HUDEP-2 (cell line): ENCODE data around the gene HHATL.
A peak's percentile ranks its signal among the peaks of the same experiment; 100 is the strongest.

Experiments used
- DNase-seq, 76 experiments: peaks; one replicate each; lab custom pipeline; 2025; ENCODE audit not compliant: unreplicated experiment in 76 of 76; lab: John Stamatoyannopoulos, UW

The HHATL gene

GRCh38 chr3:42656680-42657610 is 45.7 kb downstream of the HHATL start:
- DNase-seq: no peak

- DNase-seq: no peak
Observed at GRCh38 chr3:42655980-42656679, 46.5 kb downstream of the HHATL start.

- DNase-seq: no peak
Observed at GRCh38 chr3:42655331-42655888, 47.2 kb downstream of the HHATL start.

GRCh38 chr3:42654331-42655201 is 48.0 kb downstream of the HHATL start:
- no peak for DNase-seq

GRCh38 chr3:42653560-42654330 is 48.9 kb downstream of the HHATL start, which contains the start of gene ZBTB47:
ZBTB47 (plus strand) TSS chr3:42653697; CDS start chr3:42658356, 4,659 bp downstream.
- no peak for DNase-seq

GRCh38 chr3:42653303-42653559 is 49.4 kb downstream of the HHATL start:
- no peak for DNase-seq

- DNase-seq: peak in 46 of 76 experiments; percentile 7 to 67 (median 37)
Observed at GRCh38 chr3:42652611-42653302, 49.8 kb downstream of the HHATL start.

- DNase-seq: no peak
Observed at GRCh38 chr3:42652251-42652610, 50.4 kb downstream of the HHATL start.

GRCh38 chr3:42651248-42652091 is 51.1 kb downstream of the HHATL start:
- DNase-seq: no peak

- no peak for DNase-seq
Observed at GRCh38 chr3:42649783-42650182, 52.8 kb downstream of the HHATL start.

- no peak for DNase-seq
Observed at GRCh38 chr3:42649006-42649405, 53.6 kb downstream of the HHATL start.

- no peak for DNase-seq
Observed at GRCh38 chr3:42647821-42648459, 54.7 kb downstream of the HHATL start.
